ENCODE results near the gene RPL4.

The RPL4 gene

GRCh38 chr15:66488525-66488924 lies 16.1 kb downstream of the RPL4 start:
- Histone ChIP-seq H3K9ac (ENCODE audit: low read length) (no peak overlapping the region), H3K4me1 (ENCODE audit: insufficient read depth, low read length) (no peaks in the 10 kb centered on the region), H3K9me3 (ENCODE audit: low read length) (no peaks in the 10 kb centered on the region), H3K4me3 (ENCODE audit: low read depth in 1 of 2, low read length in 2 of 2) (no peak overlapping the region), H3K27ac (ENCODE audit: low read depth, low read length) (no peak overlapping the region), H3K36me3 (ENCODE audit: insufficient read depth, low read length) (peaks cover 49% of the 10 kb centered on the region), H3K27me3 (ENCODE audit: control insufficient read depth in 1 of 2, insufficient read depth in 2 of 2, low read length in 2 of 2) (no peaks in the 10 kb centered on the region)

GRCh38 chr15:66486887-66487286 lies 17.8 kb downstream of the RPL4 start:
- H3K9ac ChIP-seq (ENCODE audit: low read length), result no peak overlapping the region
- no peaks in the 10 kb centered on the region for H3K9me3 ChIP-seq (ENCODE audit: low read length)
- H3K27ac ChIP-seq (ENCODE audit: low read depth, low read length), result no peak overlapping the region
- H3K27me3 ChIP-seq (ENCODE audit: control insufficient read depth in 1 of 2, insufficient read depth in 2 of 2, low read length in 2 of 2), result no peaks in the 10 kb centered on the region
- peaks cover 44% of the 10 kb centered on the region for H3K36me3 ChIP-seq (ENCODE audit: insufficient read depth, low read length)
- H3K4me3 ChIP-seq (ENCODE audit: low read depth in 1 of 2, low read length in 2 of 2), result no peak overlapping the region
- H3K4me1 ChIP-seq (ENCODE audit: insufficient read depth, low read length), result no peaks in the 10 kb centered on the region

- H3K4me3 ChIP-seq (ENCODE audit: low read depth in 1 of 2, low read length in 2 of 2), result no peak overlapping the region
- no peaks in the 10 kb centered on the region for H3K9me3 ChIP-seq (ENCODE audit: low read length)
- H3K27me3 ChIP-seq (ENCODE audit: control insufficient read depth in 1 of 2, insufficient read depth in 2 of 2, low read length in 2 of 2), result no peaks in the 10 kb centered on the region
- no peak overlapping the region for H3K9ac ChIP-seq (ENCODE audit: low read length)
- H3K36me3 ChIP-seq (ENCODE audit: insufficient read depth, low read length), result peaks cover 40% of the 10 kb centered on the region
- H3K27ac ChIP-seq (ENCODE audit: low read depth, low read length), result no peak overlapping the region
- H3K4me1 ChIP-seq (ENCODE audit: insufficient read depth, low read length), result no peaks in the 10 kb centered on the region
These were observed 20.0 kb downstream of the RPL4 start for GRCh38 chr15:66484539-66485112.

GRCh38 chr15:66483131-66483566 lies 21.5 kb downstream of the RPL4 start:
- H3K9ac ChIP-seq (ENCODE audit: low read length), result no peak overlapping the region
- peaks cover 27% of the 10 kb centered on the region for H3K36me3 ChIP-seq (ENCODE audit: insufficient read depth, low read length)
- H3K9me3 ChIP-seq (ENCODE audit: low read length), result no peaks in the 10 kb centered on the region
- H3K4me1 ChIP-seq (ENCODE audit: insufficient read depth, low read length), result no peaks in the 10 kb centered on the region
- no peaks in the 10 kb centered on the region for H3K27me3 ChIP-seq (ENCODE audit: control insufficient read depth in 1 of 2, insufficient read depth in 2 of 2, low read length in 2 of 2)
- no peak overlapping the region for H3K4me3 ChIP-seq (ENCODE audit: low read depth in 1 of 2, low read length in 2 of 2)
- H3K27ac ChIP-seq (ENCODE audit: low read depth, low read length), result no peak overlapping the region

GRCh38 chr15:66482539-66482938 lies 22.1 kb downstream of the RPL4 start:
- Histone ChIP-seq H3K9ac (ENCODE audit: low read length) (no peak overlapping the region), H3K27ac (ENCODE audit: low read depth, low read length) (no peak overlapping the region), H3K4me3 (ENCODE audit: low read depth in 1 of 2, low read length in 2 of 2) (no peak overlapping the region), H3K27me3 (ENCODE audit: control insufficient read depth in 1 of 2, insufficient read depth in 2 of 2, low read length in 2 of 2) (no peaks in the 10 kb centered on the region), H3K4me1 (ENCODE audit: insufficient read depth, low read length) (no peaks in the 10 kb centered on the region), H3K36me3 (ENCODE audit: insufficient read depth, low read length) (peaks cover 21% of the 10 kb centered on the region), H3K9me3 (ENCODE audit: low read length) (no peaks in the 10 kb centered on the region)

- Histone ChIP-seq H3K9me3 (ENCODE audit: low read length) (no peaks in the 10 kb centered on the region), H3K27ac (ENCODE audit: low read depth, low read length) (no peak overlapping the region), H3K4me3 (ENCODE audit: low read depth in 1 of 2, low read length in 2 of 2) (no peak overlapping the region), H3K4me1 (ENCODE audit: insufficient read depth, low read length) (no peaks in the 10 kb centered on the region), H3K9ac (ENCODE audit: low read length) (no peak overlapping the region), H3K36me3 (ENCODE audit: insufficient read depth, low read length) (peaks cover 14% of the 10 kb centered on the region), H3K27me3 (ENCODE audit: control insufficient read depth in 1 of 2, insufficient read depth in 2 of 2, low read length in 2 of 2) (no peaks in the 10 kb centered on the region)
These were observed 23.4 kb downstream of the RPL4 start for GRCh38 chr15:66481107-66481856.

- Histone ChIP-seq H3K4me1 (ENCODE audit: insufficient read depth, low read length) (no peaks in the 10 kb centered on the region), H3K27ac (ENCODE audit: low read depth, low read length) (no peak overlapping the region), H3K4me3 (ENCODE audit: low read depth in 1 of 2, low read length in 2 of 2) (no peak overlapping the region), H3K9ac (ENCODE audit: low read length) (no peak overlapping the region), H3K27me3 (ENCODE audit: control insufficient read depth in 1 of 2, insufficient read depth in 2 of 2, low read length in 2 of 2) (no peaks in the 10 kb centered on the region), H3K36me3 (ENCODE audit: insufficient read depth, low read length) (peaks cover 14% of the 10 kb centered on the region), H3K9me3 (ENCODE audit: low read length) (no peaks in the 10 kb centered on the region)
These were observed 24.4 kb downstream of the RPL4 start for GRCh38 chr15:66480267-66480666.

GRCh38 chr15:66477011-66477410 lies 27.6 kb downstream of the RPL4 start:
- no peaks in the 10 kb centered on the region for H3K4me1 ChIP-seq (ENCODE audit: insufficient read depth, low read length)
- peaks cover 7% of the 10 kb centered on the region for H3K36me3 ChIP-seq (ENCODE audit: insufficient read depth, low read length)
- no peaks in the 10 kb centered on the region for H3K27me3 ChIP-seq (ENCODE audit: control insufficient read depth in 1 of 2, insufficient read depth in 2 of 2, low read length in 2 of 2)
- no peak overlapping the region for H3K9ac ChIP-seq (ENCODE audit: low read length)
- H3K4me3 ChIP-seq (ENCODE audit: low read depth in 1 of 2, low read length in 2 of 2), result no peak overlapping the region
- H3K27ac ChIP-seq (ENCODE audit: low read depth, low read length), result no peak overlapping the region
- H3K9me3 ChIP-seq (ENCODE audit: low read length), result no peaks in the 10 kb centered on the region

GRCh38 chr15:66476535-66476934 lies 28.1 kb downstream of the RPL4 start:
- H3K36me3 ChIP-seq (ENCODE audit: insufficient read depth, low read length), result peaks cover 3% of the 10 kb centered on the region
- H3K9me3 ChIP-seq (ENCODE audit: low read length), result no peaks in the 10 kb centered on the region
- H3K27ac ChIP-seq (ENCODE audit: low read depth, low read length), result no peak overlapping the region
- no peaks in the 10 kb centered on the region for H3K27me3 ChIP-seq (ENCODE audit: control insufficient read depth in 1 of 2, insufficient read depth in 2 of 2, low read length in 2 of 2)
- no peak overlapping the region for H3K9ac ChIP-seq (ENCODE audit: low read length)
- no peaks in the 10 kb centered on the region for H3K4me1 ChIP-seq (ENCODE audit: insufficient read depth, low read length)
- no peak overlapping the region for H3K4me3 ChIP-seq (ENCODE audit: low read depth in 1 of 2, low read length in 2 of 2)

- no peaks in the 10 kb centered on the region for H3K9me3 ChIP-seq (ENCODE audit: low read length)
These were observed 29.7 kb downstream of the RPL4 start for GRCh38 chr15:66474963-66475362.

GRCh38 chr15:66474135-66474534 lies 30.5 kb downstream of the RPL4 start:
- Histone ChIP-seq H3K27ac (ENCODE audit: low read depth, low read length) (no peak overlapping the region), H3K4me1 (ENCODE audit: insufficient read depth, low read length) (no peaks in the 10 kb centered on the region), H3K4me3 (ENCODE audit: low read depth in 1 of 2, low read length in 2 of 2) (no peak overlapping the region), H3K9ac (ENCODE audit: low read length) (no peak overlapping the region), H3K27me3 (ENCODE audit: control insufficient read depth in 1 of 2, insufficient read depth in 2 of 2, low read length in 2 of 2) (no peaks in the 10 kb centered on the region), H3K9me3 (ENCODE audit: low read length) (no peaks in the 10 kb centered on the region), H3K36me3 (ENCODE audit: insufficient read depth, low read length) (no peaks in the 10 kb centered on the region)

More at GRCh38 chr15:66474963-66475362, 29.7 kb downstream of the RPL4 start:
- H3K27ac ChIP-seq (ENCODE audit: low read depth, low read length), result no peak overlapping the region
- H3K4me3 ChIP-seq (ENCODE audit: low read depth in 1 of 2, low read length in 2 of 2), result no peak overlapping the region
- H3K4me1 ChIP-seq (ENCODE audit: insufficient read depth, low read length), result no peaks in the 10 kb centered on the region
- no peak overlapping the region for H3K9ac ChIP-seq (ENCODE audit: low read length)
- H3K36me3 ChIP-seq (ENCODE audit: insufficient read depth, low read length), result no peaks in the 10 kb centered on the region
- H3K27me3 ChIP-seq (ENCODE audit: control insufficient read depth in 1 of 2, insufficient read depth in 2 of 2, low read length in 2 of 2), result no peaks in the 10 kb centered on the region

Data from muscle layer of colon (tissue), 2 donors.